T-cell (primary cell): ENCODE measurements around the gene SLC23A2. TPM values are rescaled to one million over a fixed set of nuclear protein-coding genes. Genes with fewer than 3 reads are reported as not detected.

Experiments used
- ATAC-seq, 4 experiments: fragments of 200-7000 bp in 3 of 4; fragments of 150-1000 bp in 1 of 4; cut with Tn5 transposase; replicated peaks in 1 of 4; 1 replicate in 3 of 4; 2 replicates in 1 of 4; pipeline ENCODE4 v1.10.0; 2021; ENCODE audit warnings: moderate library complexity in 3 of 4, mild to moderate bottlenecking in 2 of 4, moderate number of reproducible peaks in 1 of 4
- CTCF ChIA-PET, 2 donors: fragments of 300-600 bp; sonication (Branson Sonifier 250); formaldehyde crosslinking; loops; one replicate each; lab custom pipeline; 2022; ENCODE audit warnings: antibody characterized with exemption in 2 of 2; lab: Charles Lee
- POLR2A ChIA-PET, 2 donors: fragments of 300-600 bp; sonication (Branson Sonifier 250); formaldehyde crosslinking; loops; one replicate each; lab custom pipeline; 2022; ENCODE audit warnings: antibody characterized with exemption in 2 of 2; lab: Charles Lee
- DNase-seq, 35 experiments: peaks; one replicate each; pipeline versions ENCODE4 v3.0.0 to v3.0.0-alpha.2; 2013 to 2023
- H3K27ac ChIP-seq: one replicate; pipeline ENCODE4 v1.5.1; 2013; ENCODE audit warnings: low read length
- H3K27me3 ChIP-seq, 2 experiments: replicated peaks in 1 of 2; 1 replicate in 1 of 2; 2 replicates in 1 of 2; pipeline versions ENCODE4 v1.6.1 to v1.7.0; 2013; ENCODE audit warnings: low read length in 1 of 2, mixed read lengths in 1 of 2; ENCODE audit not compliant: control insufficient read depth in 2 of 2, insufficient read depth in 2 of 2; ENCODE audit errors: extremely low read depth in 1 of 2
- H3K36me3 ChIP-seq, 2 donors: 1 replicate in 1 of 2; 2 replicates in 1 of 2; pipeline versions ENCODE4 v1.6.1 to v1.7.0; 2013; ENCODE audit warnings: low read length in 1 of 2; ENCODE audit not compliant: control insufficient read depth in 2 of 2, insufficient read depth in 1 of 2; ENCODE audit errors: extremely low read depth in 1 of 2
- H3K4me1 ChIP-seq, 2 experiments: 1 replicate in 1 of 2; 2 replicates in 1 of 2; pipeline versions ENCODE4 v1.6.1 to v1.7.0; 2013; ENCODE audit warnings: low read length in 2 of 2, mixed read lengths in 1 of 2; ENCODE audit not compliant: insufficient read depth in 2 of 2, control insufficient read depth in 1 of 2; ENCODE audit errors: extremely low read depth in 1 of 2
- H3K4me3 ChIP-seq, 2 donors: 1 replicate in 1 of 2; 2 replicates in 1 of 2; pipeline versions ENCODE4 v1.5.1 to v1.7.0; 2013; ENCODE audit warnings: mild to moderate bottlenecking in 2 of 2, low read length in 1 of 2, moderate library complexity in 1 of 2; ENCODE audit not compliant: control insufficient read depth in 1 of 2; ENCODE audit errors: extremely low read depth in 1 of 2
- H3K9me3 ChIP-seq: 2 replicates; pipeline ENCODE4 v1.7.0; 2013
- H3K27ac Mint-ChIP-seq, 2 donors: one replicate each; pipeline ENCODE4 v1.8.0; 2020 to 2021; ENCODE audit warnings: mild to moderate bottlenecking in 2 of 2, mixed read lengths in 2 of 2
- H3K27me3 Mint-ChIP-seq, 2 donors: one replicate each; pipeline ENCODE4 v1.8.0; 2021 to 2022; ENCODE audit warnings: mixed read lengths in 2 of 2
- H3K36me3 Mint-ChIP-seq: one replicate; pipeline ENCODE4 v1.8.0; 2021; ENCODE audit warnings: mixed read lengths
- H3K4me1 Mint-ChIP-seq, 3 donors: one replicate each; pipeline ENCODE4 v1.8.0; 2020 to 2022; ENCODE audit warnings: mixed read lengths in 3 of 3, mild to moderate bottlenecking in 1 of 3
- H3K4me3 Mint-ChIP-seq, 3 donors: one replicate each; pipeline ENCODE4 v1.8.0; 2020 to 2022; ENCODE audit warnings: mild to moderate bottlenecking in 3 of 3, mixed read lengths in 3 of 3, moderate library complexity in 3 of 3
- H3K9me3 Mint-ChIP-seq, 3 donors: one replicate each; pipeline ENCODE4 v1.8.0; 2020 to 2022; ENCODE audit warnings: mixed read lengths in 3 of 3
- WGBS: methylation state at CpG from one replicate; pipeline ENCODE4 v1.1.5; 2013; ENCODE audit warnings: missing lambda C conversion rate; ENCODE audit not compliant: insufficient coverage; 5-methylcytosine and 5-hydroxymethylcytosine counted together
- total RNA-seq, 35 experiments: library from RNA in 6 of 35; stranded (reverse) in 6 of 35; fragments of 120-200 nt in 1 of 35; gene quantifications; one replicate each; pipeline versions ENCODE4 v1.2.1 to v1.2.4 and lab custom pipeline; 2013 to 2026

SLC23A2 gene
- total RNA-seq, 5 donors from 2014 or later (not counting 1 experiment from before 2014, with no cell fraction given): 17.7 to 22.9 (median 20.9) TPM

DNA sequence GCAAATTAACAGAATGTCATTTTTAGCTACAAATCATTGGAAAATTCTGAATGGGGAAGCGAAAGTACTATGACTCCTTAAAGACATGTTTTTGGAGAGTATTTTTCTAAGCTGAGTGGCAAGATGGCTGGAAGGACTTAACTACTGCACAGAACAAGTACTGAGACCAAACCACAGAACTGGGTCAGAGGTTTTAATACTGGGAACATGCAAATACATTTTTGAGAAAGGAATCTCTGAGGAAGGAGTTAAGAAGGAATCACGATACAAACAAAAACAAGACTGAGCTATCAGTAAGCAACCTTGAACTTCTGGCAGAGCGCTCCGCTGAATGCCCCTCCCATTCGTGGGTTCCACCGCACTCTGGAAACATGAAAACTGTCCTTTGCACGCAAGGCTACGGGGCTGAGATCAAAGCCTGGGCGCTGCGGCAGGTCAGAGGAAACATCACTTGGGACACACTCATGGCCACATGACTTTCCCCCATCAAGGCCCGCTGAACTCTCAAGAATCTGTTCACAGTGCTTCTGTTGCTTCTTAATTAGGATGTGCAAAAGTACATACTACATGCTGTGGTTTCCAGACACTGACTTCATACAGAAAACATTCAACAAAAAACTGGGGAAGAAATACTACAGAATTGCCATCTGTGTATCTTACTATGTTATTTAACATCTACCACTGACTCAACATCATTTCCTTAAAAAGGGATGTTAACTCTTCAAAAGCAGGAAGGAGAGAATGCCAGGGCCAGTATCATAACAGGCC, 27.8 kb downstream of the SLC23A2 start:
- Histone ChIP-seq H3K9me3 (no peaks in the 10 kb centered on the region), H3K27ac (no peak overlapping the region), H3K27me3 (no peaks in the 10 kb centered on the region), H3K36me3 (peaks cover 0 to 15% of the 10 kb centered on the region in 2 donors), H3K4me1 (peaks cover 6 to 10% of the 10 kb centered on the region in 2 experiments), H3K4me3 (no peak overlapping the region)
- H3K27ac Mint-ChIP-seq: peak overlapping the region; percentile 73 to 76
- ChIA-PET CTCF (interaction anchor here in 1 of 2 donors (0.6 kb wide), 2 partner anchors 37 to 236 kb away, joined by 3 read pairs; no protein-coding TSS in a partner anchor), POLR2A (no interaction called here)
- peaks cover 22 to 30% (median 29%) of the 10 kb centered on the region in 3 donors for H3K4me1 Mint-ChIP-seq
- WGBS: 45% methylated on average over 9 of the region's 11 CpGs
- no peaks in the 10 kb centered on the region for H3K9me3 Mint-ChIP-seq
- peak in 8 of 35 experiments; percentile 1 to 49 (median 13) for DNase-seq
- peaks cover 12% of the 10 kb centered on the region for H3K36me3 Mint-ChIP-seq
- H3K27me3 Mint-ChIP-seq: no peaks in the 10 kb centered on the region
- H3K4me3 Mint-ChIP-seq: peak overlapping the region; percentile 57 to 66 (median 64)
- ATAC-seq: peak; percentile 52 to 81 (median 72)

DNA sequence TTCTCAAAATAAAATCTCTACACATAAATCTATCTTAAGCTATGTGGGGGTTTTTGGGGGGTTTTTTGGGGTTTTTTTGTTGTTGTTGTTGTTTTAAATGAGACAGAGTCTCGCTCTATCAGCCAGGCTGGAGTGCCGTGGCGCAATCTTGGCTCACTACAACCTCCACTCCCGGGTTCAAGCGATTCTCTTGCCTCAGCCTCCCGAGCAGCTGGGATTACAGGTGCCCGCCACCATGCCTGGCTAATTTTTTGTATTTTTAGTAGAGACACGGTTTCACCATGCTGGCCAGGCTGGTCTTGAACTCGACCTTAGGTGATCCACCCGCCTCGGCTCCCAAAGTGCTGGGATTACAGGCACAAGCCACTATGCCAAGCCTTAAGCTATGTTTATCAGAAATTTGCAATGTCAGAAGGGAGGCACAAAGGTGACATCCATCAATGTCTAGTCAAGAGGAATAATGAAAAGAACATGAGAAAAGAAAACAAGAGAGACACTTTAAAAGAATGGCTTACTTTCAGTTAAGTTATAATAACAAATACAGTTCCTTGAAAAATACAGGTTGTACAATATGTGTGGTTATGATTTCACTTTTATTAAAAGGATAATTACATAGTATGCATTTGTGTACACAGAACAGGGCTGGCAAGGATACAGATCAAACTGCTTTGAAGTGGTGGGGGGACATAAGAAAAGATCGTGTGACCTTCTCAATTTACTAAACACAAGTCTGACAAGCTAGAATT, 28.6 kb downstream of the SLC23A2 start:
- CTCF ChIA-PET: interaction anchor here in 1 of 2 donors (0.6 kb wide), 3 partner anchors 37 to 293 kb away, joined by 3 to 4 read pairs (median 3); no protein-coding TSS in a partner anchor
- H3K27me3 Mint-ChIP-seq: no peaks in the 10 kb centered on the region
- peak overlapping the region; percentile 57 to 66 (median 64) for H3K4me3 Mint-ChIP-seq

DNA sequence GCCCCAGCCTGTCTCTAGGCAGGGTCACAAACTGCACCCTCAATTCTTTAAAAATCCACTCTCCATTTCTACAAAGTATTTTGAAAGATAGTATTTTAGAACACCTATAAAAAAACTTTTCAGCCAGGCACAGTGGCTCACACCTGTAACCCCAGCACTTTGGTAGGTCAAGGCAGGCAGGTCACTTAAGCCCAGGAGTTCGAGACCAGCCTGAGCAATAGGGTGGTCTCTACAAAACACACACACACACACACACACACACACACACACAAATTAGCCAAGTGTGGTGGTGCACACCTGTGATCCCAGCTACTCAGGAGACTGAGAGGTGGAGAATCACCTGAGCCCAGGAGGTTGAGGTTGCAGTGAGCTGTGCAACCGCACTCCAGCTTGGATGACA, 30.2 kb downstream of the SLC23A2 start:
- H3K36me3 Mint-ChIP-seq: peaks cover 25% of the 10 kb centered on the region
- Histone ChIP-seq H3K4me3 (no peak overlapping the region), H3K27me3 (no peaks in the 10 kb centered on the region), H3K27ac (no peak overlapping the region), H3K4me1 (peaks cover 6 to 10% of the 10 kb centered on the region in 2 experiments), H3K9me3 (no peaks in the 10 kb centered on the region), H3K36me3 (peaks cover 0 to 20% of the 10 kb centered on the region in 2 donors)
- H3K4me1 Mint-ChIP-seq: peaks cover 23 to 27% (median 24%) of the 10 kb centered on the region in 3 donors
- DNase-seq (no peak), ATAC-seq (no peak)
- 100% methylated on average over 1 of the region's 2 CpGs for WGBS
- ChIA-PET CTCF (interaction anchor here (0.5 to 0.6 kb wide), 2 partner anchors 24 to 27 kb away, joined by 3 read pairs; no protein-coding TSS in a partner anchor), POLR2A (no interaction called here)
- no peaks in the 10 kb centered on the region for H3K27me3 Mint-ChIP-seq
- H3K27ac Mint-ChIP-seq: no peak overlapping the region
- no peaks in the 10 kb centered on the region for H3K9me3 Mint-ChIP-seq
- H3K4me3 Mint-ChIP-seq: no peak overlapping the region

More for the DNA sequence above, 28.6 kb downstream of the SLC23A2 start:
- Mint-ChIP-seq H3K4me1 (peaks cover 21 to 25% (median 25%) of the 10 kb centered on the region in 3 donors), H3K27ac (peak overlapping the region; percentile 73 to 76), H3K9me3 (no peaks in the 10 kb centered on the region), H3K36me3 (peaks cover 20% of the 10 kb centered on the region)
- WGBS: 100% methylated on average over 3 of the region's 12 CpGs
- no peaks in the 10 kb centered on the region for H3K9me3 ChIP-seq
- no peak overlapping the region for H3K27ac ChIP-seq
- no peak for DNase-seq
- H3K4me3 ChIP-seq: no peak overlapping the region
- H3K4me1 ChIP-seq: peaks cover 6 to 10% of the 10 kb centered on the region in 2 experiments
- POLR2A ChIA-PET: interaction anchor here in 1 of 2 donors (0.6 to 0.7 kb wide), 2 partner anchors 25 to 28 kb away, joined by 5 to 7 read pairs; no protein-coding TSS in a partner anchor
- ATAC-seq: no peak
- H3K36me3 ChIP-seq: peaks cover 0 to 20% of the 10 kb centered on the region in 2 donors
- no peaks in the 10 kb centered on the region for H3K27me3 ChIP-seq

DNA sequence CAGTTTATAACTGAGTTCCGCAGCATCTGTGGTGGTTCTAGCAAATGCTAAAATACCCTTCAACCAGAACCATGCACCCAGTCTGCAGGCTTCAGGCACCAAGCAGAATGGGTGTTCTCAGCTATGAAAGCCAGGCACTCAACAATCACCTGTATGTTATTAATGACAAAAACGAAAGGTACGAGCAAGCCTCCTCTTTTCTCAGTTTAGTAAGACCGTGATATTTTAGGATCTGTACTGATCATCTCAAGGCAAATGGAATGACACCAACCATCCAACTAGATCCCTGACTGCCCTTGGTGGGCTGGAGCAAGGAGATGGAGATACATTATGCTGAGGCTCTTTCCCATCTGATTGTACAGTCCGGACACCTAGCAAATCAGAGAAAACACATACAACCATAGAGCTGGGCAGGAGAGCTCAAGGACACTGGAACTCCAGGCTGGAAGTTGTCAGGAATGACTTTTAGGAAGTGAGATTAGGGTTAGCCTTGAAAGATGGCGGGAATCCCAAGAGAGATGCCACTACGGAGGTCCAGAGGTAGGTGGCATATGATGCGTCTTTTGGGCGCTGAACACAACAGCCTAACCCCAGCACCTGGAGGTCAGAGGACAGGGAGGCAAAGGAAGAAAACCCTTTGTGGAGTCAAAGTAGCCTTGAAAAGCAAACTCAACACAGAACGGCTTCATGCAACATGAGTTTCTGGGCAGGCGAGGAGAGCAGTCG, 33.4 kb downstream of the SLC23A2 start:
- Mint-ChIP-seq H3K36me3 (peaks cover 25% of the 10 kb centered on the region), H3K9me3 (no peaks in the 10 kb centered on the region), H3K27ac (no peak overlapping the region), H3K4me1 (peaks cover 6 to 21% (median 7%) of the 10 kb centered on the region in 3 donors), H3K27me3 (no peaks in the 10 kb centered on the region), H3K4me3 (no peak overlapping the region)
- H3K36me3 ChIP-seq: peaks cover 0 to 20% of the 10 kb centered on the region in 2 donors
- H3K27me3 ChIP-seq: no peaks in the 10 kb centered on the region
- ATAC-seq (no peak), DNase-seq (no peak)
- H3K9me3 ChIP-seq: no peaks in the 10 kb centered on the region
- WGBS: 94% methylated on average over 8 of the region's 12 CpGs
- POLR2A ChIA-PET: interaction anchor here in 1 of 2 donors (0.6 kb wide), 1 partner anchor 213 kb away, joined by 3 read pairs; no protein-coding TSS in a partner anchor
- CTCF ChIA-PET: interaction anchor here in 1 of 2 donors (0.5 kb wide), 1 partner anchor 124 kb away, joined by 4 read pairs; no protein-coding TSS in a partner anchor
- no peak overlapping the region for H3K27ac ChIP-seq
- H3K4me3 ChIP-seq: no peak overlapping the region
- peaks cover 0 to 2% of the 10 kb centered on the region in 2 experiments for H3K4me1 ChIP-seq

DNA sequence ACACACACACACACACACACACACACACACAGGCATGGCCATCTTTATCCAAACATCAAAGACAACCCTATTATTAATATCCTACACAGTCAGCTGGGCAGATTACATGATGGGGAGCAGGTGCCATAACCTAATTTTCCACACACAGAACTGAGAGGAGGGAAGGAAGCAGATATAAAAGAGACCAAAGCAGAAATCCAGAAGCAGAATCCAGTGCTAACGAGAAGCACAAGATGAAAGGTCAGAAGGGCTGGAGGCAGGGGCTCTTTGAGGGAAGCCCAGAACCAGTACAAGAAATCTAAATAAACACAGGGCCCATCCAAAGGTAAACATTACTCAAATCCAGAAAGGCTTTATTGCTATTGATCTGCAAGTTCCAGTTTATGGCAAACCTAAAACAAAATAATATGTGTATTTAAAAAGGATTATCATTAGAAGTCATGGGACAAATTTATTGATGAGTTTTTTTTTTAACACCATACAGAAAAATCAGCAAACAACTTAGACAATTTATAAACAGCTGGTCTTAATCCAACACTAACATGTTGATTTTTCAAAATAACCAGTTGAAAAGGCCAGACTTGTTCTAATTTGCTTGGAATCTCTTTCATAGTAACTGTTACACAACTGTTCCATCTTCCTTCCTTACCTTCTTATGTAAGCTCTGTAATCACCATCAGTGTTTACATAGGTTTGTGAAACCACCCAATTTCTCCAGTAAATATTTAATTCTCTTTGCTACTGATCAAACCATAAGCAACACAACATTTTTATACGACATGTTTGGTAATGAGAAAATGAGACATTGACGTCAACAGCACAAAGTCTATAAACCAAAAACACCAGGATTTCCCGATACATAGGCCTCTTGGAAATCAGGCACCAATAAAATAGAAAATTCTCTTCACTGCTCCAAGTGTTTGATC, 34.2 kb downstream of the SLC23A2 start:
- WGBS: 100% methylated on average over 1 of the region's 4 CpGs
- no peak overlapping the region for H3K4me3 Mint-ChIP-seq
- H3K27ac Mint-ChIP-seq: no peak overlapping the region
- peaks cover 25% of the 10 kb centered on the region for H3K36me3 Mint-ChIP-seq
- POLR2A ChIA-PET: interaction anchor here (0.6 kb wide), 2 partner anchors 213 to 864 kb away, joined by 3 to 10 read pairs; no protein-coding TSS in a partner anchor
- no peaks in the 10 kb centered on the region for H3K27me3 Mint-ChIP-seq
- CTCF ChIA-PET: interaction anchor here (0.6 to 0.9 kb wide), 4 partner anchors 9 to 140 kb away, joined by 3 to 4 read pairs (median 3); no protein-coding TSS in a partner anchor
- Histone ChIP-seq H3K27ac (no peak overlapping the region), H3K27me3 (no peaks in the 10 kb centered on the region), H3K4me1 (peaks cover 0 to 6% of the 10 kb centered on the region in 2 experiments), H3K9me3 (no peaks in the 10 kb centered on the region), H3K36me3 (peaks cover 0 to 20% of the 10 kb centered on the region in 2 donors), H3K4me3 (no peak overlapping the region)
- DNase-seq (no peak), ATAC-seq (no peak)
- peaks cover 8 to 22% (median 8%) of the 10 kb centered on the region in 3 donors for H3K4me1 Mint-ChIP-seq
- H3K9me3 Mint-ChIP-seq: no peaks in the 10 kb centered on the region
